Vagina (tissue), 2 donors: ENCODE measurements around the gene BACE2. TPM values are rescaled to one million over a fixed set of nuclear protein-coding genes. Genes with fewer than 3 reads are reported as not detected.

Experiments
- DNase-seq, 2 donors: peaks; one replicate each; pipeline ENCODE4 v3.0.0-alpha.2; 2017; ENCODE audit errors: extremely low spot score in 2 of 2
- H3K27ac ChIP-seq: fragments of 200-600 bp; sonication (generic); one replicate; pipeline ENCODE4 v1.5.1; 2019
- H3K27me3 ChIP-seq: fragments of 200-600 bp; sonication (generic); one replicate; pipeline ENCODE4 v1.5.1; 2019
- H3K36me3 ChIP-seq, 2 donors: fragments of 200-600 bp; sonication (generic); one replicate each; pipeline ENCODE4 v1.5.1; 2017 to 2019
- H3K4me1 ChIP-seq: fragments of 200-600 bp; sonication (generic); one replicate; pipeline ENCODE4 v1.5.1; 2019
- H3K4me3 ChIP-seq, 2 donors: fragments of 200-600 bp; sonication (generic); 1 replicate in 1 of 2; 2 replicates in 1 of 2; pipeline ENCODE4 v1.5.1; 2016 to 2019
- H3K9me3 ChIP-seq: fragments of 200-600 bp; sonication (generic); one replicate; pipeline ENCODE4 v1.5.1; 2019
- CTCF ChIP-seq, 3 experiments: fragments of 450-650 bp in 2 of 3; fragments of 200-600 bp in 1 of 3; sonication (generic) in 1 of 3; IDR thresholded peaks; one replicate each; pipeline ENCODE4 v1.5.1; 2017 to 2019; ENCODE audit warnings: antibody characterized with exemption in 3 of 3, mild to moderate bottlenecking in 2 of 3, moderate library complexity in 2 of 3
- POLR2A ChIP-seq, 2 donors: fragments of 450-650 bp; IDR thresholded peaks; one replicate each; pipeline ENCODE4 v1.6.1; 2017; ENCODE audit warnings: antibody characterized with exemption in 2 of 2, mild to moderate bottlenecking in 2 of 2, moderate library complexity in 2 of 2
- POLR2AphosphoS5 ChIP-seq, 2 donors: sonication (generic); formaldehyde crosslinking; IDR thresholded peaks; one replicate each; pipeline ENCODE4 v1.9.0; 2017; ENCODE audit warnings: antibody characterized with exemption in 2 of 2, mild to moderate bottlenecking in 2 of 2, low read depth in 1 of 2; ENCODE audit not compliant: insufficient read depth in 1 of 2
- intact Hi-C: fragments of 100-400 bp; cut with DNase I; formaldehyde crosslinking; loops from one replicate; pipeline ENCODE4 v1.15.1; 2023
- total RNA-seq: library from RNA; depleted of rRNA; stranded (reverse); fragments of >200 nt; gene quantifications from one replicate; pipeline ENCODE4 v1.2.3, GENCODE V29; 2016

BACE2 gene
- total RNA-seq, 1 donor from 2014 or later: 43.7 TPM

GRCh38 chr21:41136286-41136685 is 31.7 kb upstream of the BACE2 start:
- intact Hi-C loops: no loop called here

GRCh38 chr21:41137401-41137800 is 30.6 kb upstream of the BACE2 start:
- TF ChIP-seq CTCF (IDR thresholded peaks at IDR 0.05) (no peak), POLR2AphosphoS5 (IDR thresholded peaks at IDR 0.05; ENCODE audit: insufficient read depth in 1 of 2, low read depth in 1 of 2) (no peak), POLR2A (IDR thresholded peaks at IDR 0.05) (no peak)
- DNase-seq: no peak
- Histone ChIP-seq H3K9me3 (no peaks in the 10 kb centered on the region), H3K27ac (no peak overlapping the region), H3K4me3 (no peak overlapping the region), H3K4me1 (peaks cover 18% of the 10 kb centered on the region), H3K36me3 (no peaks in the 10 kb centered on the region), H3K27me3 (no peaks in the 10 kb centered on the region)
- intact Hi-C loops: no loop called here

More at GRCh38 chr21:41136286-41136685, 31.7 kb upstream of the BACE2 start:
- H3K27me3 ChIP-seq: no peaks in the 10 kb centered on the region
- no peak overlapping the region for H3K4me3 ChIP-seq
- no peak overlapping the region for H3K27ac ChIP-seq
- TF ChIP-seq POLR2AphosphoS5 (IDR thresholded peaks at IDR 0.05; ENCODE audit: insufficient read depth in 1 of 2, low read depth in 1 of 2): no peak
- no peak for TF ChIP-seq CTCF (IDR thresholded peaks at IDR 0.05)
- no peak for TF ChIP-seq POLR2A (IDR thresholded peaks at IDR 0.05)
- H3K9me3 ChIP-seq: no peaks in the 10 kb centered on the region
- H3K36me3 ChIP-seq: no peaks in the 10 kb centered on the region
- DNase-seq: no peak
- peaks cover 7% of the 10 kb centered on the region for H3K4me1 ChIP-seq

- Histone ChIP-seq H3K9me3 (no peaks in the 10 kb centered on the region), H3K27ac (no peak overlapping the region), H3K4me1 (peaks cover 18% of the 10 kb centered on the region), H3K27me3 (no peaks in the 10 kb centered on the region), H3K36me3 (no peaks in the 10 kb centered on the region), H3K4me3 (no peak overlapping the region)
- TF ChIP-seq POLR2A (IDR thresholded peaks at IDR 0.05) (no peak), POLR2AphosphoS5 (IDR thresholded peaks at IDR 0.05; ENCODE audit: insufficient read depth in 1 of 2, low read depth in 1 of 2) (no peak), CTCF (IDR thresholded peaks at IDR 0.05) (no peak)
- intact Hi-C loops: no loop called here
- DNase-seq: no peak
Observed at GRCh38 chr21:41137889-41138288, 30.1 kb upstream of the BACE2 start.

GRCh38 chr21:41138711-41139110 is 29.2 kb upstream of the BACE2 start:
- no peaks in the 10 kb centered on the region for H3K9me3 ChIP-seq
- no peak overlapping the region for H3K27ac ChIP-seq
- H3K4me3 ChIP-seq: no peak overlapping the region
- intact Hi-C loops: no loop called here
- no peaks in the 10 kb centered on the region for H3K36me3 ChIP-seq
- DNase-seq: no peak
- H3K27me3 ChIP-seq: no peaks in the 10 kb centered on the region
- no peak for TF ChIP-seq POLR2A (IDR thresholded peaks at IDR 0.05)
- TF ChIP-seq CTCF (IDR thresholded peaks at IDR 0.05): no peak
- TF ChIP-seq POLR2AphosphoS5 (IDR thresholded peaks at IDR 0.05; ENCODE audit: insufficient read depth in 1 of 2, low read depth in 1 of 2): no peak
- peaks cover 18% of the 10 kb centered on the region for H3K4me1 ChIP-seq

- peaks cover 18% of the 10 kb centered on the region for H3K4me1 ChIP-seq
- intact Hi-C loops: no loop called here
- H3K9me3 ChIP-seq: no peaks in the 10 kb centered on the region
- no peak for DNase-seq
- no peak overlapping the region for H3K4me3 ChIP-seq
- H3K36me3 ChIP-seq: no peaks in the 10 kb centered on the region
- TF ChIP-seq POLR2AphosphoS5 (IDR thresholded peaks at IDR 0.05; ENCODE audit: insufficient read depth in 1 of 2, low read depth in 1 of 2): no peak
- TF ChIP-seq CTCF (IDR thresholded peaks at IDR 0.05): no peak
- no peak for TF ChIP-seq POLR2A (IDR thresholded peaks at IDR 0.05)
- H3K27ac ChIP-seq: no peak overlapping the region
- H3K27me3 ChIP-seq: no peaks in the 10 kb centered on the region
Observed at GRCh38 chr21:41139275-41139674, 28.7 kb upstream of the BACE2 start.
